Activated CD4-positive, alpha-beta T cell treated with anti-CD3 and anti-CD28 coated beads, Interleukin-2, amount 50 U/mL, for 24 hours (primary cell): ENCODE data around the gene PPP2R5D.

Experiments used
- DNase-seq, 2 donors: peaks; one replicate each; pipeline ENCODE4 v3.0.0-alpha.2; 2020; ENCODE audit warnings: low read depth in 1 of 2, low spot score in 1 of 2

Gene PPP2R5D

DNA sequence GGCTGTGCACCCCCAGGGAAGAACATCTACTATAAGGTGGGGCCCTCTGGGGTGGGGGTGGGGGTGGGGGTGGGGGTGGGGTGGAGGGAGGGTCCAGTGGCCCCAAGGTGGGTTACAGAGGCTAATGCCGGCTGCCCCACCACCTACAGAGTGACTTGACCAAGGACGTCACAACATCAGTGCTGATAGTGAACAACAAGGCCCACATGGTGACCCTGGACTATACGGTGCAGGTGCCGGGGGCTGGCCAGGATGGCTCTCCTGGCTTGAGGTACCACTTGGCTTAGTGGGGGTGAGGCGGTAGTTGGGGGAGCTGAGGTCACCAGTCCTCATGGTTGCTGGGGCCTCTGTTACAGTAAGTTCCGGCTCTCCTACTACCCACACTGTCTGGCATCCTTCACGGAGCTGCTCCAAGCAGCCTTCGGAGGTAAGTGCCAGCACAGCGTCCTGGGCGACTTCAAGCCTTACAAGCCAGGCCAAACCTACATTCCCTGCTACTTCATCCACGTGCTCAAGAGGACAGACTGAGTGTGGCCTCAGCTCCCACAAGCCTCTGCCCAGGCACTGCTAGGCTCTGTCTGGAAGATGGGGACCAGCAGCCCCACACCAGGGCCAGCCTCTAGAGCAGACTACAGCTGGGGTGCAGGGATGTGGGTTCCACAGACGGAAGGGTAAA lies 21.1 kb upstream of the PPP2R5D start:
- DNase-seq, result no peak

DNA sequence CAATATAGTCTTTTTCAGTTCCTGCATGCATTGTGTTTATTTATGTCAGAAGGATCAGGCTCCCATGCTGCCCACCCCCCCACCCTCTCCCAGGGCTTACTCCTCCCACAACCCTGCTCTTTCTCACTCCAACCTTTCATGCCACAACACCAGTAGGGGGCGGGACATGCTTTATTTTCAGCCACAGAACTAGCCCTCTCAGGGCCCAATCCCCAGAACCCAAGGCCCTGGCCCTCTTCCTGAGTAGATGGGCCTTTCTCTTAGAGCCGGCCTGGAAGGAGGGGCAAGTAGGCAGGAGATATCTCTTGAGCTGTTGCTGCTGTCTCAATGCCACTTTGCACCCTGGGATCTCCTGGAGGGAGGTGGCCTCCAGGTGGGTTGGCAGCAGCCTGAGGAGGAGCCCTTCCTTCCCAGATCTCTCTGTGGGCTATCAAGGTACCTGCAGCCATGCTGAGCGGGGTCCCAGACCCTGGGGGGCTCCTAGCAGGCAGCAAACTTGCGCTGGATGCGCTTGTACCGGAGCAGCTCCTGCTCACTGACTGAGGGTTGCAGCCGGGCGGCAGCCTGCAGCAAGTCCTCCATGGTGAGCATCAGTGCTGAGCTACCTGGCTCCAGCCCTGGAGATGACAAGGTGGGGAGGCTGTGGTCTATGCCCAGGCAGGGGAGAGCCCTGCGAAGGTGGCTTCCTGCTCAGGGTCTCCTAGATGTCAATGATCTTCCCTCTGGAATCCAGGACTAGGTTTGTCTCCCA lies 20.3 kb upstream of the PPP2R5D start:
- DNase-seq, result no peak

DNA sequence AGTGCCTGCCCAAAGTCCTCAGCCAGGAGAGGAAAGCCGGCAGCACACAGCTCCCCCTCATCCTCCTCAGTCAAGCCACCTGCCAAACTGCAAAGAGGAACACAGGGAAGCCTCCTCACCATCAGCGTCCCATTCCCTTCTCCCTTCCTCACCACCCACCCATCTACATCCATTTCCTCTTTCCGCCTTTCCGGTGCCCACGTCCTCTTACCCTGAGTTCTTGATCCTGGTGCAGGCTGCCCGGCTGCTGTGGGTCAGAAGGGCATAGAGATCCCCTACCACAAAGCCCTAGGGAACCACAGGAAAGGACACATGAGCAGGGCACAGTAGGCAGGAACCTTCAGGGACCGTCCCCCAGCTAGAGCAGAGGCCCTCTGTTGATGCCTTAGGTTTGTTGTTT lies 17.8 kb upstream of the PPP2R5D start:
- no peak for DNase-seq

DNA sequence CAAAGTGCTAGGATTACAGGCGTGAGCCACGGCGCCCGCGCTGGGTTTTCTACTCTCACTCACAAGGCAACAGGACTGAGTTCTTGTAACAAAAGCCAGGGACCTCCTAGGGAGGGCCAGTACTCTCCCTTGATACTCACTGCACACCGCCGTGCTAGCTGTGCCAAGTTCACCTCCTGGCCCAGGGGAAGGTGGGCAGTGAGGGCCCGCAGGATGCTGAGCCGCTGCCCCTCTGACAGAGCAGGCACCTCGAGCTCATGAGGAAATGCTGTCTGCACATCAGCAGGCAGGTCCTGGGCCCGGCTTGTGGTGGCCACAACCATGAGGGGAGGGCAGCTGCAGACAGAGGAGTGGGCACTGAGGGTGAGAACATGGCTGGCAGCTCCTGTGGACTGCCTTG lies 17.1 kb upstream of the PPP2R5D start:
- DNase-seq, result no peak

DNA sequence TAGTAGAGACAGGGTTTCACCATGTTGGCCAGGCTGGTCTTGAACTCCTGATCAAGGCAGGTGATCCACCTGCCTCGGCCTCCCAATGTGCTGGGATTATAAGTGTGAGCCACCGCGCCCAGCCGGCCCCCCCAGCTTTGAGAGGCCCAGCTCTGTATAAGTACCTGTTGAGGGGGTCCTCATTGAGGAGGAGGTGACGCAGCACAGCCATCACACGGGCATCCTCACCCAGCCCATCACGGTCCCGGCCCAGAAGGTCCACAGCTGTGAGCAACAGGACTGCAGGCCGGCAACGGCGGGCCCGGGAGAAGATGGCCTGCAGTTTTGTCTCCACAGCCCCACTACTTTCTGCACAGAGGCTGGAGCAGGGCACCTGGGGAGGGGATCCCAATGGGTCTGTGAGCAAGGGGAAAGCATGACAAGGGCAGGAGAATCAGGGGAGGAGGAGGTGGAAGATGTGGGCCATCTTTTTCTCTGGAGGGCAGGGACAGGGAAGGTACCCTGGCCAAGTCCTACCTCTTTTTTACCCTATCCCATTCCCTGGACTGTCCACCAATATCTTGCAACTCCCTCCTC lies 16.2 kb upstream of the PPP2R5D start:
- no peak for DNase-seq

DNA sequence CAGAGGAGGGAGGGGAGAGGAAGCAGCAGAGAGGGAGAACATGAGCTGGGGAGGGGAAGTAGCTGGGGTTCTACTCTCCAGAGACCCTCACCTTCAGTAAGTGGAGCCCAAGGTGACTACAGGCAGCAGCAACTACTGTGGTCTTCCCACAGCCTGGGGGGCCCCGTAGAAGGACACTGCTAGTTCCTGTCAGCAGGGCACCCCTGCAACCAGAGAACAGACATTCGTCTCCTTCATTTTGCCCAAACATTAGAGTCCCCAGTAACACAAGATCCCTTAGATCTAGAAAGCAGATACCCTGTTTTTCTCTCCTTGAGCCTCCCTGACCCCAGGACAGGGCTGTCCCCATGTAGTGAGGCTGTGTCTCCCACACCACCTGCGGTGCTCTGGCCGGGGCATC lies 15.6 kb upstream of the PPP2R5D start:
- no peak for DNase-seq

DNA sequence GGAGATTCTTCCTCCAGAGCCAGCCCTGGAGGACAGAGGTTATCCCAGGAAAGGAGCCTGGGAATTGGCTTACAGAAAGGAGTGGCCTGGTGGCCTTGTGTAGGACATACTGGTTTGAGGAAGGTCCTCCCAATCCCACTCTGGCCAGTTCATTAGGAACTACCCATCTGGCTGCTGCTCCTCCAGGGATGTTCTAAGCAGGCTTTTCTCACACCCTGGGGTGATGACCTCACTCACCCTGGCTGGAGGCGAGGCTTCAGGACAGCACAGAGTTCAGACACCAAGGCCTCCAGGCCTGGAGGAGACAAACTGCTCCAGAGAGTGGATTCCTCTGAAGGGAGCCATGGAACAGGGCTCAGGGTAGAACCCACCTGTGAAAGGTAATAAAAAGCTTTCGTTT lies 14.9 kb upstream of the PPP2R5D start:
- DNase-seq, result no peak

DNA sequence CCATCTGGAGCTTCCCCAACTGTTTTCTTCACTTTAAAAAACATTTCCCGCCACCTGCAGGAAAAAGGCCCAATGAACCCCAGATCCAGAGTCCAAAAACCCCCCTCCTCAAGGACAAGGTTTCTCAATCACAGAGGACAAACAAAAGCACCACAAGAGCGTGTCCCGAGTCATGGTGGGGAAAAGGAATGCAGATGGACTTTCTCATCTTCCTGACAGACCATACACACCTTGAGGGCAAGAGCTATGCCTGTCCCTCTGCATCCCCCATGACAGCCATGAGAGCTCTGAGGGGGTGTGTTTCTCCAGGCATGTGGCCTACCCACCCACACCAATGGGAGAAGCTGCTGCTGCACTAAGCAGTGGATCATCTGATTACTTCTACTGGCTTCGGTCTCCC lies 14.4 kb upstream of the PPP2R5D start:
- DNase-seq, result no peak

DNA sequence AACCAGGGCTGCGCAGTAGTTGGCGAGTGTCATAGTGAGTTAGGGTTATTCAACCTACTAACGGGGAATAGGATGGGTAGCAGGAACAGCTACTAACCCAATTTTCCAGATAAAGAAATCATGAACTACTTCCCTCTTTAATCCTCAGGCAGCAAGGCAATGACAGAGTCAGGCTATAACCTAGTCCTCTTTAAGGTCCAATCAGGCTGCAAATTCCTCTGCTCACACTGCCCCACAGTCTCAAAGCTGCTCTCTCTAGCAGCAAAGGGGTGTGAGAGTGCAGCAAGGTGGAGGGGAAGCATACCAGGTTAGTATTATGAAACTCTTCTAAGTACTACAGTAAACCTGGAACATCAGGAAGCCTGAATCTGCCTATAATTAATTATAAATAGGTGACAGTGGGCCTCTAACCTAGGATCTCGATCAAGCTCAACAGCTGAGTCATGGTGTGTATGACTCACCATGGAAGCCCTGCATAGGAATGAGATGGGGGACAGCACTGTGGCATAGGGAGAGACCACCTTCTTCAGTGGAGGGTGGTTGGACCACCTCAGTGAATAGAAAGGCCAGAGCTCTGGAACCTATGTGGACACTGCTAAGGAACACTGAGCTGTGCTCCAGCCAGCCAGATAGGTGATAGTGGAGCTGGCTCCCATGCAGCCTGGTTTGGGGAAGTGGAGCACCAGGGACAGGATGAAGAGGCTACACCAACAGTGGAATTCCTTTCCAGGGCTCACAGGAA lies 13.3 kb upstream of the PPP2R5D start:
- no peak for DNase-seq

DNA sequence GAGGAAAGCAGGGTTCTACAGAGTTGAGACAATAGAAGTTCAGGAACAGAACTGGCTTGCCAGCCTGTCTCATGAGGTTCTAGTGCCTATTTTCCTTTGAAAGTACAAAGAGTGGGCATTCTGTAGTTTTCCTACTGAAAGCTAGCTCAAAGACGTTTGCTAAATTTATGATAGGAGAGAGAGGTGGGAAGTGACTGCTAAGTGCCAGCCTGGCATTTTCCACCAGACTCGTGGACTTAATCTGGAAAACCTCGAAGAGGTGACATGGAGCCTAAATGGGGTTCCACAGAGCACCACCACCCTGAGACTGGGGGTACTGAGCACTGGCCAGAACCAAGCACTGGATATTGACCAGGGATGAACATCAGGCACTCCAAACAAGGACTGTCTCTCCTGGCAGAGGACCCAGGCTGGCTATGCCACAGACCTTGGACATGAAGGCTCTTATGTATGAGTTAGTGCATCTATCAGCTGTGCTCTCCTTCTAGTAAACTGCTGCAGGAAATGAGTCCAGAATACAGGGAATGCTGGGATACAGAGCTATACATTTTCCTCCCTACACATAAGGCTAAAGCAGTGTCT lies 12.5 kb upstream of the PPP2R5D start:
- DNase-seq, result no peak

DNA sequence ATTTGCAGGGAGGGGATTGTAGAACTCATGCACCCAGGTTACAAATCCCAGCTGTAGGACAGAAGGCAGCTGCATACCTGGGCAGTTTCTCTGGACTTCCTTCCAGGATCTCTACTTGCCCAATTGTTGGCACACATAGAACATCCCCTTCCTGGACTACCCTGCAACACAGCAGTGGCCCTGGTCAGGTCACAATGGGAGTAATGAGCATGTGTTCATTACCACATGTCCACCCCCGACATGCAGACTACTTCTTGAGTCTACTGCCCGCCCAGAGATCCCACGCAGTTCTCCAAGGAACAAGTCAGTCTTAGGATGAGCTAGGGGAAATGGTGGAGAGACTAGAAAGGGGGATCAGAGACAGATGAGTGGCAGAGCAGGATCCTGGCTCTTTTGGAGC lies 10.4 kb upstream of the PPP2R5D start:
- DNase-seq, result no peak

DNA sequence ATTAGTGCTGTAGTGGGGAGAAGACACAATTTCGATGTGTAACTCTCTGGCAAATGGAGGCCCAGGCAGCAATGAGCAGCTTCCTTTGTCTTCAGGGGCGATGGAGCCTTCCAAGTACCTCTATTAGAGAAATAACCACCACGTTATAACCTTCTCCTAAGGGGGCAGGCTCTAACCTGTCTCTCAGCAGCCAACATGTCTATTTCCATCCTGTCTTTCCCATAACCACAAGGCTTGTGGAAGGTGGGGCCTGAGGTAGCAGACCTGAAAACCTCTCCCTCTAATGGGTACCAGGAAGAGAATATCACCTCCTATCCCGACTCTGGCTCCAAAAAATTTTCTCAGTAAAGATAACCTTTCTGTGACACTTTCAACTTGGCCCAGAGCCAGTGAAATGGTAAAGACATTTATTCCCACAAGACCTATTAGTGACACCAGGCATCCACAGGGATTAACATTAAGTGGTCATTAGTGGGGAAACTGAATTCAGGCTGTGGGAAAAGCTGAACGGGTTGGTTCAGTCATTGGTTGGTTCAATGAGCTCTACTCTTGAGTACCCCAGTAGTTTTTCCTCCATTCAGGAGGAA lies 9.4 kb upstream of the PPP2R5D start:
- no peak for DNase-seq

DNA sequence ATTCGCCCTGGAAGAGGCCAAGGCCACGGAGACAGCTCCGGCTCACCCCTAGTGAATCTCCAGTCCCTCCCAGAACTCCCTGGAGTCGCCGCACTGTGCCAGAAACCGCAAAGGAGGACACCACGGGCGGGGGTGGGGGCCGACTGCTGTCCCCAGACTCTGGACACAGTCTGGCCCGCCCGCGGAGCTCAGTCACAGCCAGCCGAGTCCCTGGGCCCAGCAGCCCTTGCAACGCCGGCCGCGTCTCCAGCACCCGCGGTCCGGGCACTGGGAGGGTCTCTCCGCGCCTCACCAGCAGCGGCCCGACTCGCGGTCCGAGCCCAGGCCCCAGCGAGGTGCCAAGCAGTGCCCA lies 5.9 kb upstream of the PPP2R5D start:
- no peak for DNase-seq

DNA sequence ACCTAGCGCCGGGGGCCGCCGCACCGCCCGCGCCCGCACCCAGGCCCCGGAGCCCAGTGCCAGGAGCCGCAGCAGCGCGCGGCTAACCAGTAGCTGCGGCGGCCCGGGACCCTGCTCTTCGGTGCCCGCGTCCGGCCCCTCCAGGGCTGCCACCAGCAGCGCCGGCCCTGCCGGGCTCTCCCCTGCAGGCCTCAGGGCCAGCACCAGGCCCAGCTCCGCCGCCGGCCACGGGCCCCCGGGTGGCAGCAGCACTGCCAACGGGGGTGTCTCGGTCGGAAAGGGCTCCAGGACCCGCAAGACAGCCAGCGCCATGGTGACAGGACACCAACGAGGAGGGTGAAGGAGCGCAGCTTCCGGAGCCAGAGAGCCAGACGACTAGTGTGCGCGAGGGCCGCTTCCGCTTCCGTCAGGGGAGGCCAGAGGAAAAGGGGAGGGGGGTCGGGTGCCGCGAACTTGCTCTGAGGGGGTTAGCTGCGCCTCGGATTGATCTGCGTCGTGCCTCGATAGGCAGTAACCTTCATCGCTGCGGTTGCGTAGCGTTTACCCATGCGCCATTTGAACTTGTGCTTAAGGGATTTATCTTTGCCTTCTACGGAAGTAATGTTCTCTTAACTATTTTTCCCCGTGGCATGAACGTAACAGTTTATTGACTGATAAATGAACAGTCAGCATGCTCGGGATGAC lies 5.4 kb upstream of the PPP2R5D start, which contains the start of gene PEX6:
Gene PEX6 (minus strand): TSS at position 343 of the 684 bp plus-strand sequence. CDS start 31 bp downstream, at position 312.
- peak; percentile 76 to 92 for DNase-seq

DNA sequence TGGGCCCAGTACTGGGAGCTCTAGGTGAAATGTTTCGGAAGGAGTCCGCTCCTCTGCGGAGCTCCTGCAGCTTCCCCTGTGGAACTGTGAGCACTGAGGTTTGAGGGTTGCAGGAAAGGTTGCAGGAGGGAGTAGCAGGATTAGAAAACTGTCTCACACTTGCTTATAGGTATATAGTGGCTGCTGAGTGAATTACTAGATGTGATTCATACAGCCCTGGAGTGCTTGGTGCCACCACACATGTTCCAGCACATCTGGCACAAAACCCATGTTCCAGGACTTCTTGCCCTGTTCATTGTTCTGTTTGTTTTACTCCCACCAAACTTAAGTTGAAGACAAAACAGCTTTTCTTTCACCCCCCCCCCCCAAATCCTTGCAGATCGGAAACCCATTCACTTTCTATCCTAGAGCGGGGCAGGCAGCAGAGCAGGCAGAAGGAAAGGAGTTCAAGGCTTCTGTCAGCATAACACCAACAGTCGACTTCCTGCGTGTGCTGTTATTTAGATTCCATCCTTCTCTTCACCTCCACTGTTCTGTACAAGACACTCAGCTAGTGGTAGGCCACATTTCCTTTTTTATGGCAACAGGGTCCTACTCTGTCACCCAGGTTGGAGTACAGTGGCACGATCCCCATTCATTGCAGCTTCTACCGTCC lies 4.7 kb upstream of the PPP2R5D start:
- DNase-seq, result no peak

DNA sequence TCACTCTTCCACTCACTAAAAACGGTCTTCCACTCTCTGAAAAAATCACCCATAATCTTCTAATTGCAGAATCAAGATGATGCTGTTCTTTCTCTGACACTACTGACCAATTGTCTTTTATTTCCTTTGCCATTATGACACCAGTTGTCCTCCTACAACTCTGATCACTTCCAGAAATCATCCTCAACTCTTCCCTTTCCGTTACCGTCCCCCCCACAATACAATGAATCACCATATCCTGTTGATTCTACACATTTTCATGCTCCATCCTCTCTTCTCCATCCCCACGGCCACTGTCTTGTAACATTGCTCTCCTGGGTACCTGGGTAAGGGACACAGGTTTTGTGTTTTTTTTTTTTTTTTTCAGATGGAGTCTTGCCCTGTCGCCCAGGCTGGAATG lies 2.5 kb upstream of the PPP2R5D start:
- DNase-seq, result no peak

DNA sequence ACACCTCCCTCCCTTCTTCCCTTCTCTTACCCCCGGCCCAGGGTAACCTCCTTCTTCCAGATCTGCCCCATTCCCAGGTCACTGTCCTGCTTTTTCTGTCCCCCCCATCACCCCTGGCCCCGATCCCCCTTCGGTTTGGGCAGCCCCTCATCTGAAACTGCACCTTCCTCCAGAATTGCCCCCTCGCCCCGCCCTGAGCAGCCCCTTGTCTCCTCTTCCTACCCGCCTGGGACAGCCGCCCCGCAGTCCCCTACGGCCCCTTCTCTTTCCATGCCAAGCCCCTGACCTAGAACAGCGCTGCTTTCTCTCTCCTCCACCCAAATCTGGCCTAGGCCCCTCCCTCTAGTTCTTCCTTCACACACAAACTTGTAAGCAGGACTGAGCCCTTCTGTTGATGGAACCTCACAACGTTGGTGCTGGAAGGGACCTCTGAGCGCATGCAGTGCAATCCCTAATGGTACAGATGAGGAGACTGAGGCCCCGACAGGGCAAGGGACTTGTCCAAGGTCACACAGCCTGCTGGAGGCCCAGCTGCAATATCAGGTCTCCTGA lies 630 bp downstream of the PPP2R5D start:
- DNase-seq, result no peak

DNA sequence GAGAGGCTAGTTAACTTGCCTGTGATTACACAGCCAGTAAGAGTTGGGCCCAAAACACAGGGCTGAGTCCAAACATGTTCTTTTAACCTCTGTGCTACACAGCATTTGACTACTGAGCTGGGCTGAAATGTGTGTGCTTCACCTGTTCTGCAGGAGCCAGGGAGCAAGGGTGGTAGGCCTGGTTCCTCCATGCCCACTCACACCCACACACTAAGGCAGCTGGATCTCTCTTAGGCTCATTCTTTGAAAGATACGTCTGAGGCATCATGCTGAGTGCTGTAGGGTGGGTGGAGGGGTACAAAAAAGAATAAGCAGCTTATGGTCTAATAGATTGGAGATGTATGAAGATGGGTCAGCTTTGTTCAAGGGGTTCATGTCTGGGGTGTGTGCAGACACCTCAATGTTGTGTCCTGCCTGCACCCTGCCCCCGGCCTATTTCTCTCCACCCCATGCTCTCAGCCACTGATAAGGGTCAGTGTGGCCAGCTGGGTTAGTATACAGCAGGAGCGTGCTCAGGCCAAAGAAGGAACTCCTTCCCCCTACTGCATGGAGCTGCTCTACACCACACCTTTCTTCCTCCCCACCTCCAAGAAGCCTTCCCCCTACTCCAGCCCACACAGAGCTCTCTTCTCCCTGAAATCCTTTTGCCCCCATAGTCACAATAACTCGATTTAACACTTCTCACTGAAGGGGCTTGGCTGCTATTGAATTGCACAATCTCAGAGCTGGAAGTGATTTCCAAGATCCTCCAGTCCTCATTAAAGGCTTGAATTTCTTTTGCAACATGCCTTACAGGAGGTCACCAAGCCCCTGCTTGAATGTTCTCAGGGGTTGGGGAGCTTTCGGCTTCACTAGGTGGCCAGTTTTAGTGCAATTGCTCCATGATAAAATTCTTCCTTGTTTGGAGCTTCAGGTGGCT lies 3.4 kb downstream of the PPP2R5D start:
- no peak for DNase-seq
